Neural cell (in vitro differentiated cells): ENCODE measurements around the gene ARSB. TPM values are rescaled to one million over a fixed set of nuclear protein-coding genes. Genes with fewer than 3 reads are reported as not detected.

Experiments used
- H2AFZ ChIP-seq: fragments of 200-600, 300-800 bp; sonication (generic), shearing (Covaris generic); 2 replicates; pipeline ENCODE4 v1.6.0; 2014; ENCODE audit warnings: low read depth, mild to moderate bottlenecking, antibody characterized with exemption, low read length, moderate library complexity
- H3F3A ChIP-seq: fragments of 200-600 bp; shearing (Covaris generic); 2 replicates; pipeline ENCODE4 v1.6.1; 2016; ENCODE audit warnings: mild to moderate bottlenecking, moderate library complexity, mixed read lengths, antibody characterized with exemption, low read length; ENCODE audit not compliant: insufficient read depth, poor library complexity, severe bottlenecking
- H3K27ac ChIP-seq: fragments of 200-600, 300-800 bp; sonication (generic), shearing (Covaris generic); 2 replicates; pipeline ENCODE4 v1.5.1; 2014; ENCODE audit warnings: mild to moderate bottlenecking, low read length, moderate library complexity
- H3K27me3 ChIP-seq: fragments of 300-800, 200-600 bp; sonication (generic), shearing (Covaris generic); 2 replicates; pipeline ENCODE4 v1.6.0; 2014; ENCODE audit warnings: mild to moderate bottlenecking, low read depth, low read length, moderate library complexity; ENCODE audit not compliant: insufficient read depth
- H3K36me3 ChIP-seq: fragments of 300-800, 200-600 bp; sonication (generic), shearing (Covaris generic); 2 replicates; pipeline ENCODE4 v1.5.1; 2014; ENCODE audit warnings: mild to moderate bottlenecking, antibody characterized with exemption, low read length, moderate library complexity; ENCODE audit not compliant: insufficient read depth
- H3K4me2 ChIP-seq: fragments of 300-800, 200-600 bp; sonication (generic), shearing (Covaris generic); 2 replicates; pipeline ENCODE4 v1.6.0; 2014; ENCODE audit warnings: mild to moderate bottlenecking, low read length
- H3K4me3 ChIP-seq: fragments of 300-800, 200-600 bp; sonication (generic), shearing (Covaris generic); 2 replicates; pipeline ENCODE4 v1.5.1; 2014; ENCODE audit warnings: mild to moderate bottlenecking, low read length, moderate library complexity
- H3K79me2 ChIP-seq: fragments of 200-600 bp; shearing (Covaris generic); replicated peaks from 2 replicates; pipeline ENCODE4 v1.6.0; 2014; ENCODE audit warnings: mild to moderate bottlenecking, low read length, moderate library complexity; ENCODE audit not compliant: insufficient read depth
- H3K9ac ChIP-seq: fragments of 300-800, 200-600 bp; sonication (generic), shearing (Covaris generic); 2 replicates; pipeline ENCODE4 v1.6.1; 2016; ENCODE audit warnings: mild to moderate bottlenecking, low read length, mixed read lengths
- H3K9me2 ChIP-seq: fragments of 200-600 bp; shearing (Covaris generic); 2 replicates; pipeline ENCODE4 v1.6.1; 2016; ENCODE audit warnings: mild to moderate bottlenecking, low read length, mixed read lengths; ENCODE audit not compliant: insufficient read depth
- H3K9me3 ChIP-seq: fragments of 200-600, 300-800 bp; sonication (generic), shearing (Covaris generic); 2 replicates; pipeline ENCODE4 v1.6.1; 2016; ENCODE audit warnings: mild to moderate bottlenecking, mixed run types, low read length, moderate library complexity, mixed read lengths
- H4K20me1 ChIP-seq: fragments of 200-600 bp; shearing (Covaris generic); 2 replicates; pipeline ENCODE4 v1.6.1; 2016; ENCODE audit warnings: mild to moderate bottlenecking, mixed run types; ENCODE audit not compliant: insufficient read depth
- EP300 ChIP-seq: fragments of 450-650 bp; conservative IDR thresholded peaks from 2 replicates; pipeline ENCODE4 v1.6.1; 2014; ENCODE audit warnings: antibody characterized with exemption, mild to moderate bottlenecking, moderate library complexity; ENCODE audit not compliant: poor library complexity, severe bottlenecking
- EZH2 ChIP-seq: fragments of 200-600, 300-800 bp; shearing (Covaris generic), sonication (generic); IDR thresholded peaks from 2 replicates; pipeline ENCODE4 v1.6.1; 2014; ENCODE audit warnings: antibody characterized with exemption, low read length, borderline replicate concordance, mild to moderate bottlenecking; ENCODE audit not compliant: insufficient read depth, poor library complexity, severe bottlenecking
- MXI1 ChIP-seq: fragments of 450-650 bp; conservative IDR thresholded peaks from 2 replicates; pipeline ENCODE4 v1.6.1; 2014; ENCODE audit warnings: antibody characterized with exemption, mild to moderate bottlenecking; ENCODE audit not compliant: poor library complexity, severe bottlenecking
- POLR2AphosphoS5 ChIP-seq: IDR thresholded peaks from 2 replicates; pipeline ENCODE4 v1.6.1; 2012
- RAD21 ChIP-seq: fragments of 450-650 bp; conservative IDR thresholded peaks from 2 replicates; pipeline ENCODE4 v1.6.1; 2014; ENCODE audit warnings: antibody characterized with exemption, mild to moderate bottlenecking, moderate library complexity
- SMC3 ChIP-seq: fragments of 450-650 bp; conservative IDR thresholded peaks from 2 replicates; pipeline ENCODE4 v1.6.1; 2014; ENCODE audit warnings: antibody characterized with exemption, mild to moderate bottlenecking, moderate library complexity; ENCODE audit not compliant: poor library complexity
- TAF1 ChIP-seq: IDR thresholded peaks from 2 replicates; pipeline ENCODE4 v1.6.1; 2012; ENCODE audit warnings: low read depth
- polyA plus RNA-seq: library from polyadenylated mRNA; depleted of rRNA; stranded (reverse); fragments of >200 nt; gene quantifications from 2 replicates; pipeline ENCODE4 v1.2.3, GENCODE V29; 2014
- TF ChIP-seq, protein P1 (sequence below): fragments of 450-650 bp; IDR thresholded peaks from 2 replicates; pipeline ENCODE4 v1.5.1; 2014; ENCODE audit warnings: antibody characterized with exemption, mild to moderate bottlenecking, moderate library complexity; ENCODE audit not compliant: poor library complexity, severe bottlenecking
- TF ChIP-seq, protein P2 (sequence below): IDR thresholded peaks from 2 replicates; pipeline ENCODE4 v1.6.1; 2012; ENCODE audit warnings: borderline replicate concordance

The ARSB gene
- polyA plus RNA-seq, 1 donor from 2014 or later, result 8.7 TPM

- TF ChIP-seq MXI1, result no peak
- no peak for TF ChIP-seq SMC3
- no peak for TF ChIP-seq TAF1
- TF ChIP-seq EZH2, result no peak
- TF ChIP-seq, protein P1, sequence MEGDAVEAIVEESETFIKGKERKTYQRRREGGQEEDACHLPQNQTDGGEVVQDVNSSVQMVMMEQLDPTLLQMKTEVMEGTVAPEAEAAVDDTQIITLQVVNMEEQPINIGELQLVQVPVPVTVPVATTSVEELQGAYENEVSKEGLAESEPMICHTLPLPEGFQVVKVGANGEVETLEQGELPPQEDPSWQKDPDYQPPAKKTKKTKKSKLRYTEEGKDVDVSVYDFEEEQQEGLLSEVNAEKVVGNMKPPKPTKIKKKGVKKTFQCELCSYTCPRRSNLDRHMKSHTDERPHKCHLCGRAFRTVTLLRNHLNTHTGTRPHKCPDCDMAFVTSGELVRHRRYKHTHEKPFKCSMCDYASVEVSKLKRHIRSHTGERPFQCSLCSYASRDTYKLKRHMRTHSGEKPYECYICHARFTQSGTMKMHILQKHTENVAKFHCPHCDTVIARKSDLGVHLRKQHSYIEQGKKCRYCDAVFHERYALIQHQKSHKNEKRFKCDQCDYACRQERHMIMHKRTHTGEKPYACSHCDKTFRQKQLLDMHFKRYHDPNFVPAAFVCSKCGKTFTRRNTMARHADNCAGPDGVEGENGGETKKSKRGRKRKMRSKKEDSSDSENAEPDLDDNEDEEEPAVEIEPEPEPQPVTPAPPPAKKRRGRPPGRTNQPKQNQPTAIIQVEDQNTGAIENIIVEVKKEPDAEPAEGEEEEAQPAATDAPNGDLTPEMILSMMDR, result no peak
- TF ChIP-seq EP300, result no peak
- no peak for TF ChIP-seq POLR2AphosphoS5
- TF ChIP-seq, protein P2, sequence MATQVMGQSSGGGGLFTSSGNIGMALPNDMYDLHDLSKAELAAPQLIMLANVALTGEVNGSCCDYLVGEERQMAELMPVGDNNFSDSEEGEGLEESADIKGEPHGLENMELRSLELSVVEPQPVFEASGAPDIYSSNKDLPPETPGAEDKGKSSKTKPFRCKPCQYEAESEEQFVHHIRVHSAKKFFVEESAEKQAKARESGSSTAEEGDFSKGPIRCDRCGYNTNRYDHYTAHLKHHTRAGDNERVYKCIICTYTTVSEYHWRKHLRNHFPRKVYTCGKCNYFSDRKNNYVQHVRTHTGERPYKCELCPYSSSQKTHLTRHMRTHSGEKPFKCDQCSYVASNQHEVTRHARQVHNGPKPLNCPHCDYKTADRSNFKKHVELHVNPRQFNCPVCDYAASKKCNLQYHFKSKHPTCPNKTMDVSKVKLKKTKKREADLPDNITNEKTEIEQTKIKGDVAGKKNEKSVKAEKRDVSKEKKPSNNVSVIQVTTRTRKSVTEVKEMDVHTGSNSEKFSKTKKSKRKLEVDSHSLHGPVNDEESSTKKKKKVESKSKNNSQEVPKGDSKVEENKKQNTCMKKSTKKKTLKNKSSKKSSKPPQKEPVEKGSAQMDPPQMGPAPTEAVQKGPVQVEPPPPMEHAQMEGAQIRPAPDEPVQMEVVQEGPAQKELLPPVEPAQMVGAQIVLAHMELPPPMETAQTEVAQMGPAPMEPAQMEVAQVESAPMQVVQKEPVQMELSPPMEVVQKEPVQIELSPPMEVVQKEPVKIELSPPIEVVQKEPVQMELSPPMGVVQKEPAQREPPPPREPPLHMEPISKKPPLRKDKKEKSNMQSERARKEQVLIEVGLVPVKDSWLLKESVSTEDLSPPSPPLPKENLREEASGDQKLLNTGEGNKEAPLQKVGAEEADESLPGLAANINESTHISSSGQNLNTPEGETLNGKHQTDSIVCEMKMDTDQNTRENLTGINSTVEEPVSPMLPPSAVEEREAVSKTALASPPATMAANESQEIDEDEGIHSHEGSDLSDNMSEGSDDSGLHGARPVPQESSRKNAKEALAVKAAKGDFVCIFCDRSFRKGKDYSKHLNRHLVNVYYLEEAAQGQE, result no peak
- no peak for TF ChIP-seq RAD21
Measured at GRCh38 chr5:78971998-78972397, 13.1 kb downstream of the ARSB start.

GRCh38 chr5:78968781-78969180, 16.3 kb downstream of the ARSB start:
- H3K9ac ChIP-seq, result no peak overlapping the region
- H3K79me2 ChIP-seq, result no peaks in the 10 kb centered on the region
- no peaks in the 10 kb centered on the region for H3K36me3 ChIP-seq
- TF ChIP-seq, protein P1, result no peak
- TF ChIP-seq TAF1 (no peak), EP300 (no peak), RAD21 (no peak), MXI1 (no peak), EZH2 (no peak), POLR2AphosphoS5 (no peak), SMC3 (no peak)
- TF ChIP-seq, protein P2, result no peak
- no peaks in the 10 kb centered on the region for H3K9me3 ChIP-seq
- no peak overlapping the region for H2AFZ ChIP-seq
- H3K4me3 ChIP-seq, result no peak overlapping the region
- H3K9me2 ChIP-seq, result no peaks in the 10 kb centered on the region
- no peak overlapping the region for H3K4me2 ChIP-seq
- no peak overlapping the region for H3K27ac ChIP-seq
- no peaks in the 10 kb centered on the region for H3K27me3 ChIP-seq
- no peaks in the 10 kb centered on the region for H4K20me1 ChIP-seq
- H3F3A ChIP-seq, result no peaks in the 10 kb centered on the region

More at GRCh38 chr5:78971998-78972397, 13.1 kb downstream of the ARSB start:
- no peaks in the 10 kb centered on the region for H3K9me2 ChIP-seq
- no peak overlapping the region for H3K9ac ChIP-seq
- no peaks in the 10 kb centered on the region for H3K36me3 ChIP-seq
- H3K27me3 ChIP-seq, result no peaks in the 10 kb centered on the region
- H2AFZ ChIP-seq, result no peak overlapping the region
- no peak overlapping the region for H3K27ac ChIP-seq
- H3F3A ChIP-seq, result no peaks in the 10 kb centered on the region
- no peak overlapping the region for H3K4me2 ChIP-seq
- no peaks in the 10 kb centered on the region for H4K20me1 ChIP-seq
- H3K9me3 ChIP-seq, result no peaks in the 10 kb centered on the region
- H3K4me3 ChIP-seq, result no peak overlapping the region
- H3K79me2 ChIP-seq, result no peaks in the 10 kb centered on the region
